ENCODE results near the gene EYA2.

The EYA2 gene

GRCh38 chr20:46985671-46986070, 91.0 kb downstream of the EYA2 start:
- no peak for TF ChIP-seq ZFP3 (CRISPR knock-in tag; IDR thresholded peaks at IDR 0.05)
- TF ChIP-seq ZC3H10 (CRISPR knock-in tag; IDR thresholded peaks at IDR 0.05): no peak
- no peak for TF ChIP-seq ESRRG (CRISPR knock-in tag; IDR thresholded peaks at IDR 0.05)
- TF ChIP-seq CSDC2 (CRISPR knock-in tag; IDR thresholded peaks at IDR 0.05): no peak
- no peak for TF ChIP-seq TCF4 (CRISPR knock-in tag; IDR thresholded peaks at IDR 0.05; ENCODE audit: borderline replicate concordance)
- TF ChIP-seq OSR1 (CRISPR knock-in tag; IDR thresholded peaks at IDR 0.05): no peak
- no peak for TF ChIP-seq BACH2 (CRISPR knock-in tag; IDR thresholded peaks at IDR 0.05; ENCODE audit: borderline replicate concordance)
- ATAC-seq: no peak

DNA sequence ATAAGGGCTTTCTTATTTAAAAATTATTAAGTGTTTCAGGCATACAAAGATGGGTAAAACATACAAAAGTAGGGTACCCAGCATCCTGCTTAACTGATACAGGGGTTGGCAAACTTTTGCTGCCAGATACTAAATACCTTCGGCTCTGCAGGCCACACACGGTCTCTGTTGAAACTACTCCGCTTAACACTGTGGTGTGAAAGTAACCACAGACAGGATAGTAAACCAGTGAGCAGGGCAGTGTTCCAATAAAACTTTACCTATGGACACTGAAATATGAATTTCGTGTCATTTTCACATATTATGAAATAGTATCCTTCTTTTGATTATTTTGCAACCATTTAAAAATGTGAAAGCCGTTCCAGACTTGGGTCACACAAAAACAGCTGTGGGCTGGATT, 92.4 kb downstream of the EYA2 start:
- TF ChIP-seq BACH2 (CRISPR knock-in tag; IDR thresholded peaks at IDR 0.05; ENCODE audit: borderline replicate concordance): no peak
- no peak for TF ChIP-seq PATZ1 (CRISPR knock-in tag; IDR thresholded peaks at IDR 0.05; ENCODE audit: borderline replicate concordance)
- TF ChIP-seq CREB5 (CRISPR knock-in tag; IDR thresholded peaks at IDR 0.05; ENCODE audit: low read depth): no peak
- TF ChIP-seq, protein P1, sequence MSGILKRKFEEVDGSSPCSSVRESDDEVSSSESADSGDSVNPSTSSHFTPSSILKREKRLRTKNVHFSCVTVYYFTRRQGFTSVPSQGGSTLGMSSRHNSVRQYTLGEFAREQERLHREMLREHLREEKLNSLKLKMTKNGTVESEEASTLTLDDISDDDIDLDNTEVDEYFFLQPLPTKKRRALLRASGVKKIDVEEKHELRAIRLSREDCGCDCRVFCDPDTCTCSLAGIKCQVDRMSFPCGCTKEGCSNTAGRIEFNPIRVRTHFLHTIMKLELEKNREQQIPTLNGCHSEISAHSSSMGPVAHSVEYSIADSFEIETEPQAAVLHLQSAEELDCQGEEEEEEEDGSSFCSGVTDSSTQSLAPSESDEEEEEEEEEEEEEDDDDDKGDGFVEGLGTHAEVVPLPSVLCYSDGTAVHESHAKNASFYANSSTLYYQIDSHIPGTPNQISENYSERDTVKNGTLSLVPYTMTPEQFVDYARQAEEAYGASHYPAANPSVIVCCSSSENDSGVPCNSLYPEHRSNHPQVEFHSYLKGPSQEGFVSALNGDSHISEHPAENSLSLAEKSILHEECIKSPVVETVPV (CRISPR knock-in tag; IDR thresholded peaks at IDR 0.05): no peak
- TF ChIP-seq ZNF70 (CRISPR knock-in tag; IDR thresholded peaks at IDR 0.05): no peak
- TF ChIP-seq ZC3H10 (CRISPR knock-in tag; IDR thresholded peaks at IDR 0.05): no peak
- no peak for TF ChIP-seq ARNTL (CRISPR knock-in tag; IDR thresholded peaks at IDR 0.05; ENCODE audit: borderline replicate concordance, low read depth)
- no peak for TF ChIP-seq PPARA (CRISPR knock-in tag; IDR thresholded peaks at IDR 0.05; ENCODE audit: borderline replicate concordance)
- TF ChIP-seq ZFP3 (CRISPR knock-in tag; IDR thresholded peaks at IDR 0.05): no peak
- no peak for TF ChIP-seq GLIS3 (CRISPR knock-in tag; IDR thresholded peaks at IDR 0.05)
- no peak for TF ChIP-seq CSDC2 (CRISPR knock-in tag; IDR thresholded peaks at IDR 0.05)
- TF ChIP-seq TSHZ2 (CRISPR knock-in tag; IDR thresholded peaks at IDR 0.05): no peak
- TF ChIP-seq, protein P2, sequence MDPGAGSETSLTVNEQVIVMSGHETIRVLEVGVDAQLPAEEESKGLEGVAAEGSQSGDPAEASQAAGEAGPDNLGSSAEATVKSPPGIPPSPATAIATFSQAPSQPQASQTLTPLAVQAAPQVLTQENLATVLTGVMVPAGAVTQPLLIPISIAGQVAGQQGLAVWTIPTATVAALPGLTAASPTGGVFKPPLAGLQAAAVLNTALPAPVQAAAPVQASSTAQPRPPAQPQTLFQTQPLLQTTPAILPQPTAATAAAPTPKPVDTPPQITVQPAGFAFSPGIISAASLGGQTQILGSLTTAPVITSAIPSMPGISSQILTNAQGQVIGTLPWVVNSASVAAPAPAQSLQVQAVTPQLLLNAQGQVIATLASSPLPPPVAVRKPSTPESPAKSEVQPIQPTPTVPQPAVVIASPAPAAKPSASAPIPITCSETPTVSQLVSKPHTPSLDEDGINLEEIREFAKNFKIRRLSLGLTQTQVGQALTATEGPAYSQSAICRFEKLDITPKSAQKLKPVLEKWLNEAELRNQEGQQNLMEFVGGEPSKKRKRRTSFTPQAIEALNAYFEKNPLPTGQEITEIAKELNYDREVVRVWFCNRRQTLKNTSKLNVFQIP (CRISPR knock-in tag; IDR thresholded peaks at IDR 0.05; ENCODE audit: borderline replicate concordance, low read depth): no peak
- TF ChIP-seq TOX (CRISPR knock-in tag; IDR thresholded peaks at IDR 0.05; ENCODE audit: borderline replicate concordance): no peak
- TF ChIP-seq OSR1 (CRISPR knock-in tag; IDR thresholded peaks at IDR 0.05): no peak

GRCh38 chr20:46990017-46990595, 95.5 kb downstream of the EYA2 start:
- no peak for TF ChIP-seq CSDC2 (CRISPR knock-in tag; IDR thresholded peaks at IDR 0.05)
- TF ChIP-seq PATZ1 (CRISPR knock-in tag; IDR thresholded peaks at IDR 0.05; ENCODE audit: borderline replicate concordance): no peak
- no peak for ATAC-seq

More for the DNA sequence above, 92.4 kb downstream of the EYA2 start:
- ATAC-seq: no peak

All from SK-N-SH treated with all-trans-retinoic acid at 6 μM for 48 hours (cell line).